ENCODE data around the gene KCNQ4. TPM values are rescaled to one million over a fixed set of nuclear protein-coding genes. Genes with fewer than 3 reads are reported as not detected.
A peak's percentile ranks its signal among the peaks of the same experiment; 100 is the strongest.

Gene KCNQ4
- total and polyA plus RNA-seq, 10 of the 15 experiments (the other 5 are each of a cell fraction or from before 2014, with no cell fraction given): 0.04 to 0.18 (median 0.08) TPM; not detected in 2

GRCh38 chr1:40851643-40852042, 68.1 kb downstream of the KCNQ4 start (continued):
- TF ChIP-seq BCLAF1 (IDR thresholded peaks at IDR 0.05): no peak
- no peak for TF ChIP-seq SRF (IDR thresholded peaks at IDR 0.05; ENCODE audit: low read depth in 2 of 2, low read length in 2 of 2)
- peak; percentile 58; the same call in 1 of the 2 replicates for TF ChIP-seq RUNX3 (IDR thresholded peaks at IDR 0.05; ENCODE audit: low read length)
- TF ChIP-seq ETV6 (conservative IDR thresholded peaks at IDR 0.05 in 1 of 2, IDR thresholded peaks at IDR 0.05 in 1 of 2; ENCODE audit: borderline replicate concordance in 1 of 2, low read depth in 1 of 2): peak in 1 of 2 experiments; percentile 59; a peak in 2 of 4 replicates
- no peak for TF ChIP-seq TCF7 (IDR thresholded peaks at IDR 0.05; ENCODE audit: borderline replicate concordance)
- TF ChIP-seq PAX8 (IDR thresholded peaks at IDR 0.05): no peak
- TF ChIP-seq IKZF1 (conservative IDR thresholded peaks at IDR 0.05): peak; percentile 56
- no peak for TF ChIP-seq MAX (IDR thresholded peaks at IDR 0.05; ENCODE audit: low read depth, low read length)
- TF ChIP-seq NR2F1 (conservative IDR thresholded peaks at IDR 0.05): 0 out of 2 replicates have a peak, but pooled peaks have one; percentile 58
- TF ChIP-seq SPI1 (IDR thresholded peaks at IDR 0.05; ENCODE audit: borderline replicate concordance, insufficient read depth, low read depth, low read length): peak; percentile 88
- TF ChIP-seq EP300 (IDR thresholded peaks at IDR 0.05; ENCODE audit: borderline replicate concordance in 1 of 2, control insufficient read depth in 1 of 2, low read depth in 2 of 2, low read length in 2 of 2): peak in 1 of 2 experiments; percentile 44; a peak in 1 of 4 replicates
- TF ChIP-seq MTA2 (IDR thresholded peaks at IDR 0.05; ENCODE audit: low read depth): peak; percentile 50
- TF ChIP-seq CHD4 (IDR thresholded peaks at IDR 0.05): no peak
- TF ChIP-seq JUNB (IDR thresholded peaks at IDR 0.05): peak; percentile 58
- TF ChIP-seq DPF2 (IDR thresholded peaks at IDR 0.05): peak; percentile 60; the same call in 1 of the 2 replicates
- no peak for TF ChIP-seq CBX3 (IDR thresholded peaks at IDR 0.05; ENCODE audit: borderline replicate concordance, low read depth)
- peak; percentile 55; the same call in 1 of the 2 replicates for TF ChIP-seq RELB (IDR thresholded peaks at IDR 0.05; ENCODE audit: low read depth)
- TF ChIP-seq IRF4 (IDR thresholded peaks at IDR 0.05; ENCODE audit: low read depth, low read length): 0 out of 2 replicates have a peak, but pooled peaks have one; percentile 13
- peak; percentile 40; the same call in 1 of the 2 replicates for TF ChIP-seq ZNF384 (IDR thresholded peaks at IDR 0.05; ENCODE audit: borderline replicate concordance, low read depth, low read length)
- peak; percentile 62 for TF ChIP-seq ATF7 (IDR thresholded peaks at IDR 0.05; ENCODE audit: low read depth)
- no peak for TF ChIP-seq LARP7 (IDR thresholded peaks at IDR 0.05)
- peak in 1 of 2 experiments; percentile 73; a peak in 1 of 4 replicates for TF ChIP-seq BHLHE40 (IDR thresholded peaks at IDR 0.05; ENCODE audit: borderline replicate concordance in 1 of 2, low read depth in 2 of 2, low read length in 1 of 2)
- TF ChIP-seq SREBF1 (IDR thresholded peaks at IDR 0.05; ENCODE audit: low read length): no peak
- TF ChIP-seq ZZZ3 (IDR thresholded peaks at IDR 0.05; ENCODE audit: control insufficient read depth, insufficient read length, low read depth): no peak
- no peak for TF ChIP-seq POLR2AphosphoS2 (IDR thresholded peaks at IDR 0.05; ENCODE audit: low read depth, low read length)
- TF ChIP-seq BACH1 (IDR thresholded peaks at IDR 0.05; ENCODE audit: borderline replicate concordance): no peak
- no peak for TF ChIP-seq PKNOX1 (IDR thresholded peaks at IDR 0.05)

All from GM12878 (cell line).